ENCODE measurements around the gene PRR5L. TPM values are rescaled to one million over a fixed set of nuclear protein-coding genes. Genes with fewer than 3 reads are reported as not detected.

The PRR5L gene
- total and polyA plus RNA-seq, 2 experiments from 2014 or later: 3.1 to 8.9 TPM

DNA sequence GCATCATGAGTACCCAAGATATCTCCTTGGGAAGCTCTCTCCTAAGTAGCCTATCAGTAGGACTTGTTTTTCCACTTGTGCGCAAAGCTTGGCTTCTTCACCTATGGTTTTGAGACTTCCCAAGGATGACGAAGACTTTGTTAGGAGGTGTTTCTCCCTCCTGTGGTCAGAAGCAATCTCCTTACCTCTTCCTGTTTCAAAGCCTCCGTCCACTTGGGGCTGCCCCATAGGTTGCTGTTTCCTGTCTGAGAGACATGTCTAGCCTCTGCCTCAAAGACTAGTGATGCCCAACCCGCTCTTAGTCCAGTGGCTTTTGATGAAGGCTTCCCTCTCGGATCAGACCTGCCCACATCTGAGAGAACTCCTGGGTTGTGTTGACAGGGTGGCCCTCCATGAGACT lies 121.1 kb downstream of the PRR5L start:
- TF ChIP-seq NANOG (IDR thresholded peaks at IDR 0.05; ENCODE audit: borderline replicate concordance): no peak
- TF ChIP-seq ZNF114 (CRISPR knock-in tag; IDR thresholded peaks at IDR 0.05): no peak
- no peak for TF ChIP-seq STAT1 (IDR thresholded peaks at IDR 0.05; ENCODE audit: unreplicated experiment)
- TF ChIP-seq JUNB (IDR thresholded peaks at IDR 0.05; ENCODE audit: unreplicated experiment): no peak
- TF ChIP-seq, protein P1, sequence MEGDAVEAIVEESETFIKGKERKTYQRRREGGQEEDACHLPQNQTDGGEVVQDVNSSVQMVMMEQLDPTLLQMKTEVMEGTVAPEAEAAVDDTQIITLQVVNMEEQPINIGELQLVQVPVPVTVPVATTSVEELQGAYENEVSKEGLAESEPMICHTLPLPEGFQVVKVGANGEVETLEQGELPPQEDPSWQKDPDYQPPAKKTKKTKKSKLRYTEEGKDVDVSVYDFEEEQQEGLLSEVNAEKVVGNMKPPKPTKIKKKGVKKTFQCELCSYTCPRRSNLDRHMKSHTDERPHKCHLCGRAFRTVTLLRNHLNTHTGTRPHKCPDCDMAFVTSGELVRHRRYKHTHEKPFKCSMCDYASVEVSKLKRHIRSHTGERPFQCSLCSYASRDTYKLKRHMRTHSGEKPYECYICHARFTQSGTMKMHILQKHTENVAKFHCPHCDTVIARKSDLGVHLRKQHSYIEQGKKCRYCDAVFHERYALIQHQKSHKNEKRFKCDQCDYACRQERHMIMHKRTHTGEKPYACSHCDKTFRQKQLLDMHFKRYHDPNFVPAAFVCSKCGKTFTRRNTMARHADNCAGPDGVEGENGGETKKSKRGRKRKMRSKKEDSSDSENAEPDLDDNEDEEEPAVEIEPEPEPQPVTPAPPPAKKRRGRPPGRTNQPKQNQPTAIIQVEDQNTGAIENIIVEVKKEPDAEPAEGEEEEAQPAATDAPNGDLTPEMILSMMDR (conservative IDR thresholded peaks at IDR 0.05; ENCODE audit: low read depth in 2 of 2): no peak
- TF ChIP-seq, protein P2, sequence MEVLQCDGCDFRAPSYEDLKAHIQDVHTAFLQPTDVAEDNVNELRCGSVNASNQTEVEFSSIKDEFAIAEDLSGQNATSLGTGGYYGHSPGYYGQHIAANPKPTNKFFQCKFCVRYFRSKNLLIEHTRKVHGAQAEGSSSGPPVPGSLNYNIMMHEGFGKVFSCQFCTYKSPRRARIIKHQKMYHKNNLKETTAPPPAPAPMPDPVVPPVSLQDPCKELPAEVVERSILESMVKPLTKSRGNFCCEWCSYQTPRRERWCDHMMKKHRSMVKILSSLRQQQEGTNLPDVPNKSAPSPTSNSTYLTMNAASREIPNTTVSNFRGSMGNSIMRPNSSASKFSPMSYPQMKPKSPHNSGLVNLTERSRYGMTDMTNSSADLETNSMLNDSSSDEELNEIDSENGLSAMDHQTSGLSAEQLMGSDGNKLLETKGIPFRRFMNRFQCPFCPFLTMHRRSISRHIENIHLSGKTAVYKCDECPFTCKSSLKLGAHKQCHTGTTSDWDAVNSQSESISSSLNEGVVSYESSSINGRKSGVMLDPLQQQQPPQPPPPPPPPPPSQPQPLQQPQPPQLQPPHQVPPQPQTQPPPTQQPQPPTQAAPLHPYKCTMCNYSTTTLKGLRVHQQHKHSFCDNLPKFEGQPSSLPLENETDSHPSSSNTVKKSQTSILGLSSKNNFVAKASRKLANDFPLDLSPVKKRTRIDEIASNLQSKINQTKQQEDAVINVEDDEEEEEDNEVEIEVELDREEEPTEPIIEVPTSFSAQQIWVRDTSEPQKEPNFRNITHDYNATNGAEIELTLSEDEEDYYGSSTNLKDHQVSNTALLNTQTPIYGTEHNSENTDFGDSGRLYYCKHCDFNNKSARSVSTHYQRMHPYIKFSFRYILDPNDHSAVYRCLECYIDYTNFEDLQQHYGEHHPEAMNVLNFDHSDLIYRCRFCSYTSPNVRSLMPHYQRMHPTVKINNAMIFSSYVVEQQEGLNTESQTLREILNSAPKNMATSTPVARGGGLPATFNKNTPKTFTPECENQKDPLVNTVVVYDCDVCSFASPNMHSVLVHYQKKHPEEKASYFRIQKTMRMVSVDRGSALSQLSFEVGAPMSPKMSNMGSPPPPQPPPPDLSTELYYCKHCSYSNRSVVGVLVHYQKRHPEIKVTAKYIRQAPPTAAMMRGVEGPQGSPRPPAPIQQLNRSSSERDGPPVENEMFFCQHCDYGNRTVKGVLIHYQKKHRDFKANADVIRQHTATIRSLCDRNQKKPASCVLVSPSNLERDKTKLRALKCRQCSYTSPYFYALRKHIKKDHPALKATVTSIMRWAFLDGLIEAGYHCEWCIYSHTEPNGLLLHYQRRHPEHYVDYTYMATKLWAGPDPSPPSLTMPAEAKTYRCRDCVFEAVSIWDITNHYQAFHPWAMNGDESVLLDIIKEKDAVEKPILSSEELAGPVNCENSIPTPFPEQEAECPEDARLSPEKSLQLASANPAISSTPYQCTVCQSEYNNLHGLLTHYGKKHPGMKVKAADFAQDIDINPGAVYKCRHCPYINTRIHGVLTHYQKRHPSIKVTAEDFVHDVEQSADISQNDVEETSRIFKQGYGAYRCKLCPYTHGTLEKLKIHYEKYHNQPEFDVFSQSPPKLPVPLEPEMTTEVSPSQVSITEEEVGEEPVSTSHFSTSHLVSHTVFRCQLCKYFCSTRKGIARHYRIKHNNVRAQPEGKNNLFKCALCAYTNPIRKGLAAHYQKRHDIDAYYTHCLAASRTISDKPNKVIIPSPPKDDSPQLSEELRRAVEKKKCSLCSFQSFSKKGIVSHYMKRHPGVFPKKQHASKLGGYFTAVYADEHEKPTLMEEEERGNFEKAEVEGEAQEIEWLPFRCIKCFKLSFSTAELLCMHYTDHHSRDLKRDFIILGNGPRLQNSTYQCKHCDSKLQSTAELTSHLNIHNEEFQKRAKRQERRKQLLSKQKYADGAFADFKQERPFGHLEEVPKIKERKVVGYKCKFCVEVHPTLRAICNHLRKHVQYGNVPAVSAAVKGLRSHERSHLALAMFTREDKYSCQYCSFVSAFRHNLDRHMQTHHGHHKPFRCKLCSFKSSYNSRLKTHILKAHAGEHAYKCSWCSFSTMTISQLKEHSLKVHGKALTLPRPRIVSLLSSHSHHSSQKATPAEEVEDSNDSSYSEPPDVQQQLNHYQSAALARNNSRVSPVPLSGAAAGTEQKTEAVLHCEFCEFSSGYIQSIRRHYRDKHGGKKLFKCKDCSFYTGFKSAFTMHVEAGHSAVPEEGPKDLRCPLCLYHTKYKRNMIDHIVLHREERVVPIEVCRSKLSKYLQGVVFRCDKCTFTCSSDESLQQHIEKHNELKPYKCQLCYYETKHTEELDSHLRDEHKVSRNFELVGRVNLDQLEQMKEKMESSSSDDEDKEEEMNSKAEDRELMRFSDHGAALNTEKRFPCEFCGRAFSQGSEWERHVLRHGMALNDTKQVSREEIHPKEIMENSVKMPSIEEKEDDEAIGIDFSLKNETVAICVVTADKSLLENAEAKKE (CRISPR knock-in tag; IDR thresholded peaks at IDR 0.05): no peak
- TF ChIP-seq CREB1 (CRISPR knock-in tag; IDR thresholded peaks at IDR 0.05; ENCODE audit: low read depth): no peak
- TF ChIP-seq, protein P3, sequence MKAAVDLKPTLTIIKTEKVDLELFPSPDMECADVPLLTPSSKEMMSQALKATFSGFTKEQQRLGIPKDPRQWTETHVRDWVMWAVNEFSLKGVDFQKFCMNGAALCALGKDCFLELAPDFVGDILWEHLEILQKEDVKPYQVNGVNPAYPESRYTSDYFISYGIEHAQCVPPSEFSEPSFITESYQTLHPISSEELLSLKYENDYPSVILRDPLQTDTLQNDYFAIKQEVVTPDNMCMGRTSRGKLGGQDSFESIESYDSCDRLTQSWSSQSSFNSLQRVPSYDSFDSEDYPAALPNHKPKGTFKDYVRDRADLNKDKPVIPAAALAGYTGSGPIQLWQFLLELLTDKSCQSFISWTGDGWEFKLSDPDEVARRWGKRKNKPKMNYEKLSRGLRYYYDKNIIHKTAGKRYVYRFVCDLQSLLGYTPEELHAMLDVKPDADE (IDR thresholded peaks at IDR 0.05): no peak
- TF ChIP-seq ZNF331 (CRISPR knock-in tag; IDR thresholded peaks at IDR 0.05; ENCODE audit: low read depth): no peak
- no peak for TF ChIP-seq POLR2AphosphoS5 (IDR thresholded peaks at IDR 0.05; ENCODE audit: low read depth)
- TF ChIP-seq EZH2phosphoT487 (IDR thresholded peaks at IDR 0.05; ENCODE audit: unreplicated experiment): no peak
- TF ChIP-seq, protein P4, sequence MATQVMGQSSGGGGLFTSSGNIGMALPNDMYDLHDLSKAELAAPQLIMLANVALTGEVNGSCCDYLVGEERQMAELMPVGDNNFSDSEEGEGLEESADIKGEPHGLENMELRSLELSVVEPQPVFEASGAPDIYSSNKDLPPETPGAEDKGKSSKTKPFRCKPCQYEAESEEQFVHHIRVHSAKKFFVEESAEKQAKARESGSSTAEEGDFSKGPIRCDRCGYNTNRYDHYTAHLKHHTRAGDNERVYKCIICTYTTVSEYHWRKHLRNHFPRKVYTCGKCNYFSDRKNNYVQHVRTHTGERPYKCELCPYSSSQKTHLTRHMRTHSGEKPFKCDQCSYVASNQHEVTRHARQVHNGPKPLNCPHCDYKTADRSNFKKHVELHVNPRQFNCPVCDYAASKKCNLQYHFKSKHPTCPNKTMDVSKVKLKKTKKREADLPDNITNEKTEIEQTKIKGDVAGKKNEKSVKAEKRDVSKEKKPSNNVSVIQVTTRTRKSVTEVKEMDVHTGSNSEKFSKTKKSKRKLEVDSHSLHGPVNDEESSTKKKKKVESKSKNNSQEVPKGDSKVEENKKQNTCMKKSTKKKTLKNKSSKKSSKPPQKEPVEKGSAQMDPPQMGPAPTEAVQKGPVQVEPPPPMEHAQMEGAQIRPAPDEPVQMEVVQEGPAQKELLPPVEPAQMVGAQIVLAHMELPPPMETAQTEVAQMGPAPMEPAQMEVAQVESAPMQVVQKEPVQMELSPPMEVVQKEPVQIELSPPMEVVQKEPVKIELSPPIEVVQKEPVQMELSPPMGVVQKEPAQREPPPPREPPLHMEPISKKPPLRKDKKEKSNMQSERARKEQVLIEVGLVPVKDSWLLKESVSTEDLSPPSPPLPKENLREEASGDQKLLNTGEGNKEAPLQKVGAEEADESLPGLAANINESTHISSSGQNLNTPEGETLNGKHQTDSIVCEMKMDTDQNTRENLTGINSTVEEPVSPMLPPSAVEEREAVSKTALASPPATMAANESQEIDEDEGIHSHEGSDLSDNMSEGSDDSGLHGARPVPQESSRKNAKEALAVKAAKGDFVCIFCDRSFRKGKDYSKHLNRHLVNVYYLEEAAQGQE (IDR thresholded peaks at IDR 0.05; ENCODE audit: unreplicated experiment): no peak
- TF ChIP-seq EZH2 (IDR thresholded peaks at IDR 0.05; ENCODE audit: low read depth, unreplicated experiment): no peak

More for the DNA sequence above, 121.1 kb downstream of the PRR5L start:
- Mint-ChIP-seq H3K9me3 (no peaks in the 10 kb centered on the region), H3K27me3 (ENCODE audit: insufficient read depth, low read depth, poor library complexity) (peaks cover 2% of the 10 kb centered on the region), H3K36me3 (ENCODE audit: low read depth) (no peaks in the 10 kb centered on the region; the same call in 2 of the 3 replicates), H3K4me3 (no peak overlapping the region), H3K27ac (no peak overlapping the region), H3K4me1 (0 out of 3 replicates have a peak, but pooled peaks cover 4% of the 10 kb centered on the region)
- H3F3A ChIP-seq (replicated peaks; ENCODE audit: low read depth): no peaks in the 10 kb centered on the region
- H3K27ac ChIP-seq (ENCODE audit: low read depth): no peak overlapping the region
- no peak overlapping the region for H2AFZ ChIP-seq
- no peaks in the 10 kb centered on the region for H3K36me3 ChIP-seq (ENCODE audit: insufficient read depth)
- no peaks in the 10 kb centered on the region for H3K27me3 ChIP-seq (ENCODE audit: insufficient read depth)
- no peaks in the 10 kb centered on the region for H3K9me2 ChIP-seq (ENCODE audit: insufficient read depth)
- H3K4me3 ChIP-seq: no peak overlapping the region
- H3K79me2 ChIP-seq (replicated peaks; ENCODE audit: insufficient read depth): no peaks in the 10 kb centered on the region
- H3K4me2 ChIP-seq: no peak overlapping the region
- DNase-seq (ENCODE audit: low spot score) (no peak), ATAC-seq (no peak)
- H4K20me1 ChIP-seq (replicated peaks; ENCODE audit: insufficient read depth): no peaks in the 10 kb centered on the region
- H3K4me1 ChIP-seq (ENCODE audit: insufficient read depth): no peaks in the 10 kb centered on the region

Measured in GM23338 (cell line).